HepG2 (cell line): ENCODE results near the gene NTMT1. TPM values are rescaled to one million over a fixed set of nuclear protein-coding genes. Genes with fewer than 3 reads are reported as not detected.

ENCODE experiments used
- ATAC-seq: fragments of 200-7000 bp; cut with Tn5 transposase; 3 replicates; pipeline ENCODE4 v1.9.1; 2020; ENCODE audit warnings: mild to moderate bottlenecking, moderate library complexity
- BruUV-seq: library from RNA; stranded (reverse); fragments of 400-500 nt; replicated peaks from 2 replicates; lab custom pipeline; 2021; lab: Mats Ljungman, UMichigan
- CTCF ChIA-PET: fragments of 300-600 bp; formaldehyde crosslinking; extraction: SDS; loops from one replicate; lab custom pipeline; 2021; ENCODE audit warnings: low total read pairs, inconsistent platforms, low intra/inter-chr PET ratio; lab: Yijun Ruan, JAX
- POLR2A ChIA-PET: fragments of 350-600 bp; sonication (Branson Sonifier 250); formaldehyde crosslinking; loops from one replicate; lab custom pipeline; 2020; ENCODE audit warnings: antibody characterized with exemption, inconsistent platforms; lab: Yijun Ruan, JAX
- DNase-seq: peaks from one replicate; pipeline ENCODE4 v3.0.0-alpha.2; 2015; ENCODE audit warnings: low spot score
- FAIRE-seq: peaks from 3 replicates; lab custom pipeline; 2011; peaks lifted over from hg19 to GRCh38; lab: Jason Lieb, UNC
- H2AFZ ChIP-seq: one replicate; pipeline ENCODE4 v1.6.1; 2011; ENCODE audit warnings: low read length, inconsistent platforms
- H3K27ac ChIP-seq: fragments of 300-600 bp; 3 replicates; pipeline ENCODE4 v1.8.0; 2011; ENCODE audit warnings: mixed run types, mild to moderate bottlenecking, mixed read lengths, low read length, inconsistent platforms; ENCODE audit not compliant: insufficient read depth; ENCODE audit errors: extremely low read length
- H3K27me3 ChIP-seq, 2 experiments: fragments of 200-600 bp in 1 of 2; 2 replicates in 1 of 2; 3 replicates in 1 of 2; pipeline versions ENCODE4 v1.6.0 to v1.8.0; 2011; ENCODE audit warnings: low read length in 2 of 2, mild to moderate bottlenecking in 2 of 2, moderate library complexity in 2 of 2, inconsistent platforms in 1 of 2; ENCODE audit not compliant: insufficient read depth in 2 of 2, control insufficient read depth in 1 of 2
- H3K36me3 ChIP-seq, 2 experiments: fragments of 200-600 bp in 1 of 2; replicated peaks in 1 of 2; 2 replicates in 1 of 2; 3 replicates in 1 of 2; pipeline versions ENCODE4 v1.5.1 to v1.8.0; 2011; ENCODE audit warnings: low read length in 2 of 2, inconsistent platforms in 1 of 2; ENCODE audit not compliant: insufficient read depth in 2 of 2, control insufficient read depth in 1 of 2
- H3K4me1 ChIP-seq: 2 replicates; pipeline ENCODE4 v1.5.1; 2012; ENCODE audit warnings: low read length, inconsistent platforms; ENCODE audit not compliant: insufficient read depth
- H3K4me2 ChIP-seq: 2 replicates; pipeline ENCODE4 v1.6.0; 2011; ENCODE audit warnings: low read depth, low read length, inconsistent platforms
- H3K4me3 ChIP-seq, 3 experiments: fragments of 200-600 bp in 1 of 3; sonication (generic), shearing (Covaris generic) in 1 of 3; replicated peaks in 1 of 3; 2 replicates each; pipeline ENCODE4 v1.5.1; 2011 to 2016; ENCODE audit warnings: low read length in 3 of 3, inconsistent platforms in 2 of 3, low read depth in 2 of 3, mild to moderate bottlenecking in 2 of 3, control low read depth in 1 of 3, mixed read lengths in 1 of 3; ENCODE audit not compliant: insufficient read depth in 1 of 3
- H3K79me2 ChIP-seq: one replicate; pipeline ENCODE4 v1.6.1; 2011; ENCODE audit warnings: low read length, inconsistent platforms; ENCODE audit not compliant: insufficient read depth
- H3K9ac ChIP-seq: 2 replicates; pipeline ENCODE4 v1.6.0; 2011; ENCODE audit warnings: mild to moderate bottlenecking, low read depth, low read length, inconsistent platforms; ENCODE audit not compliant: insufficient read depth
- H3K9me3 ChIP-seq: 2 replicates; pipeline ENCODE4 v1.5.1; 2012; ENCODE audit warnings: mild to moderate bottlenecking, low read length
- H4K20me1 ChIP-seq: 2 replicates; pipeline ENCODE4 v1.6.0; 2011; ENCODE audit warnings: inconsistent platforms, mild to moderate bottlenecking, low read length, moderate library complexity; ENCODE audit not compliant: insufficient read depth
- FOXK1 ChIP-seq: sonication (generic); formaldehyde crosslinking; IDR thresholded peaks from 2 replicates; pipeline ENCODE4 v1.4.0; 2020; ENCODE audit warnings: low read depth, missing genetic modification reagents, borderline replicate concordance
- FOXO1 ChIP-seq: sonication (generic); formaldehyde crosslinking; IDR thresholded peaks from 2 replicates; pipeline ENCODE4 v1.4.0; 2020; ENCODE audit warnings: missing genetic modification reagents
- GATA4 ChIP-seq: sonication (generic); IDR thresholded peaks from 2 replicates; pipeline ENCODE4 v1.6.1; 2016; ENCODE audit warnings: antibody characterized with exemption, low read depth, borderline replicate concordance
- KMT2A ChIP-seq: sonication (generic); formaldehyde crosslinking; IDR thresholded peaks from 2 replicates; pipeline ENCODE4 v1.4.0; 2020; ENCODE audit warnings: missing genetic modification reagents
- MAF1 ChIP-seq: sonication (generic); formaldehyde crosslinking; IDR thresholded peaks from 2 replicates; pipeline ENCODE4 v1.5.0; 2020; ENCODE audit warnings: missing genetic modification reagents, borderline replicate concordance
- NCOA5 ChIP-seq: sonication (generic); formaldehyde crosslinking; IDR thresholded peaks from 2 replicates; pipeline ENCODE4 v1.4.0; 2020; ENCODE audit warnings: missing genetic modification reagents
- ZNF274 ChIP-seq: sonication (generic); formaldehyde crosslinking; IDR thresholded peaks from 2 replicates; pipeline ENCODE4 v1.5.1; 2020; ENCODE audit warnings: mild to moderate bottlenecking, missing genetic modification reagents
- ZNF737 ChIP-seq: sonication (generic); formaldehyde crosslinking; IDR thresholded peaks from 2 replicates; pipeline ENCODE4 v1.5.0; 2020; ENCODE audit warnings: missing genetic modification reagents, mild to moderate bottlenecking, borderline replicate concordance
- ZNF777 ChIP-seq: sonication (generic); formaldehyde crosslinking; IDR thresholded peaks from 2 replicates; pipeline ENCODE4 v1.4.0; 2020; ENCODE audit warnings: missing genetic modification reagents
- WGBS: methylation state at CpG from one replicate; pipeline ENCODE4 v1.1.6; 2017; ENCODE audit warnings: low lambda C conversion rate; 5-methylcytosine and 5-hydroxymethylcytosine counted together
- in situ Hi-C: cut with HindIII; loops from 2 replicates; pipeline ENCODE4 v1.10.0; 2017; ENCODE audit warnings: low pct_unique_long_range_greater_than_20kb; ENCODE audit not compliant: extremely low pct_ligation_motif_present
- intact Hi-C: fragments of 100-400 bp; cut with micrococcal nuclease; formaldehyde crosslinking; loops from one replicate; pipeline ENCODE4 v1.10.0; 2022; ENCODE audit not compliant: unreplicated experiment
- polyA plus RNA-seq, 8 experiments: library from polyadenylated mRNA; depleted of rRNA in 3 of 8; stranded (reverse) in 7 of 8; unstranded in 1 of 8; fragments of >200 nt; fragmentation: Illumina TruSeq in 4 of 8; extraction: Trizol in 4 of 8; gene quantifications; 2 replicates each; pipeline versions ENCODE4 v1.2.1 to v1.2.3, GENCODE V29; 2011 to 2016; ENCODE audit warnings: low read depth in 4 of 8, missing spikeins in 1 of 8, mixed read lengths in 1 of 8; ENCODE audit not compliant: insufficient read depth in 1 of 8
- total RNA-seq, 5 experiments: library from RNA; depleted of rRNA; stranded (reverse); fragments of >200 nt; fragmentation: Illumina TruSeq; extraction: Trizol; gene quantifications; 2 replicates each; pipeline ENCODE4 v1.2.3, GENCODE V29; 2016; ENCODE audit warnings: low read depth in 1 of 5
- TF ChIP-seq, protein P1 (sequence below): IDR thresholded peaks from 2 replicates; pipeline ENCODE4 v1.6.1; 2016; ENCODE audit warnings: low read depth, control low read depth
- TF ChIP-seq, protein P2 (sequence below): sonication (generic); formaldehyde crosslinking; IDR thresholded peaks from 2 replicates; pipeline ENCODE4 v1.5.0; 2020; ENCODE audit warnings: mild to moderate bottlenecking, missing genetic modification reagents
- TF ChIP-seq, protein P3 (sequence below): sonication (generic); formaldehyde crosslinking; IDR thresholded peaks from 2 replicates; pipeline ENCODE4 v1.5.1; 2020; ENCODE audit warnings: mild to moderate bottlenecking, missing genetic modification reagents, moderate library complexity
- TF ChIP-seq, protein P4 (sequence below): sonication (generic); formaldehyde crosslinking; IDR thresholded peaks from 2 replicates; pipeline ENCODE4 v1.5.1; 2020; ENCODE audit warnings: missing genetic modification reagents, mild to moderate bottlenecking, borderline replicate concordance

Gene NTMT1
- total and polyA plus RNA-seq, 2 of the 13 experiments (the other 11 are each of a cell fraction or from before 2014, with no cell fraction given), result 49.1 to 53.8 TPM

- Histone ChIP-seq H3K27me3 (no peaks in the 10 kb centered on the region), H3K9ac (peak overlapping the region; percentile 23; the same call in 1 of the 2 replicates), H3K27ac (peak overlapping the region; percentile 21), H3K4me2 (peak overlapping the region; percentile 57), H2AFZ (no peak overlapping the region), H3K79me2 (peaks cover 9% of the 10 kb centered on the region), H3K4me1 (peaks cover 75% of the 10 kb centered on the region), H3K36me3 (no peaks in the 10 kb centered on the region), H4K20me1 (no peaks in the 10 kb centered on the region), H3K4me3 (no peak overlapping the region), H3K9me3 (no peaks in the 10 kb centered on the region)
- CTCF ChIA-PET, result no interaction called here
- DNase-seq (peak; percentile 75), ATAC-seq (peak; percentile 60), FAIRE-seq (no peak)
- in situ Hi-C loops, result no loop called here
- intact Hi-C loops, result no loop called here
- no TSS peak for BruUV-seq
- POLR2A ChIA-PET, result interaction anchor here (0.5 to 2.7 kb wide), 12 partner anchors 9 to 443 kb away, joined by 3 to 60 read pairs (median 8); no protein-coding TSS in a partner anchor
- WGBS, result 69% methylated on average over 9 of the region's 10 CpGs
- TF ChIP-seq FOXK1 (CRISPR knock-in tag) (no peak), NCOA5 (no peak), FOXO1 (CRISPR knock-in tag) (no peak), MAF1 (no peak), KMT2A (CRISPR knock-in tag) (no peak), GATA4 (peak; percentile 32; the same call in 1 of the 2 replicates), ZNF777 (CRISPR knock-in tag) (0 out of 2 replicates have a peak, but pooled peaks have one; percentile 25), ZNF737 (CRISPR knock-in tag) (no peak), ZNF274 (CRISPR knock-in tag) (no peak)
- TF ChIP-seq, protein P1, sequence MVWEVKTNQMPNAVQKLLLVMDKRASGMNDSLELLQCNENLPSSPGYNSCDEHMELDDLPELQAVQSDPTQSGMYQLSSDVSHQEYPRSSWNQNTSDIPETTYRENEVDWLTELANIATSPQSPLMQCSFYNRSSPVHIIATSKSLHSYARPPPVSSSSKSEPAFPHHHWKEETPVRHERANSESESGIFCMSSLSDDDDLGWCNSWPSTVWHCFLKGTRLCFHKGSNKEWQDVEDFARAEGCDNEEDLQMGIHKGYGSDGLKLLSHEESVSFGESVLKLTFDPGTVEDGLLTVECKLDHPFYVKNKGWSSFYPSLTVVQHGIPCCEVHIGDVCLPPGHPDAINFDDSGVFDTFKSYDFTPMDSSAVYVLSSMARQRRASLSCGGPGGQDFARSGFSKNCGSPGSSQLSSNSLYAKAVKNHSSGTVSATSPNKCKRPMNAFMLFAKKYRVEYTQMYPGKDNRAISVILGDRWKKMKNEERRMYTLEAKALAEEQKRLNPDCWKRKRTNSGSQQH (CRISPR knock-in tag), result no peak
- TF ChIP-seq, protein P2, sequence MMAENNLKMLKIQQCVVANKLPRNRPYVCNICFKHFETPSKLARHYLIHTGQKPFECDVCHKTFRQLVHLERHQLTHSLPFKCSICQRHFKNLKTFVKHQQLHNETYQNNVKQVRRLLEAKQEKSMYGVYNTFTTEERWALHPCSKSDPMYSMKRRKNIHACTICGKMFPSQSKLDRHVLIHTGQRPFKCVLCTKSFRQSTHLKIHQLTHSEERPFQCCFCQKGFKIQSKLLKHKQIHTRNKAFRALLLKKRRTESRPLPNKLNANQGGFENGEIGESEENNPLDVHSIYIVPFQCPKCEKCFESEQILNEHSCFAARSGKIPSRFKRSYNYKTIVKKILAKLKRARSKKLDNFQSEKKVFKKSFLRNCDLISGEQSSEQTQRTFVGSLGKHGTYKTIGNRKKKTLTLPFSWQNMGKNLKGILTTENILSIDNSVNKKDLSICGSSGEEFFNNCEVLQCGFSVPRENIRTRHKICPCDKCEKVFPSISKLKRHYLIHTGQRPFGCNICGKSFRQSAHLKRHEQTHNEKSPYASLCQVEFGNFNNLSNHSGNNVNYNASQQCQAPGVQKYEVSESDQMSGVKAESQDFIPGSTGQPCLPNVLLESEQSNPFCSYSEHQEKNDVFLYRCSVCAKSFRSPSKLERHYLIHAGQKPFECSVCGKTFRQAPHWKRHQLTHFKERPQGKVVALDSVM (CRISPR knock-in tag), result no peak
- TF ChIP-seq, protein P3, sequence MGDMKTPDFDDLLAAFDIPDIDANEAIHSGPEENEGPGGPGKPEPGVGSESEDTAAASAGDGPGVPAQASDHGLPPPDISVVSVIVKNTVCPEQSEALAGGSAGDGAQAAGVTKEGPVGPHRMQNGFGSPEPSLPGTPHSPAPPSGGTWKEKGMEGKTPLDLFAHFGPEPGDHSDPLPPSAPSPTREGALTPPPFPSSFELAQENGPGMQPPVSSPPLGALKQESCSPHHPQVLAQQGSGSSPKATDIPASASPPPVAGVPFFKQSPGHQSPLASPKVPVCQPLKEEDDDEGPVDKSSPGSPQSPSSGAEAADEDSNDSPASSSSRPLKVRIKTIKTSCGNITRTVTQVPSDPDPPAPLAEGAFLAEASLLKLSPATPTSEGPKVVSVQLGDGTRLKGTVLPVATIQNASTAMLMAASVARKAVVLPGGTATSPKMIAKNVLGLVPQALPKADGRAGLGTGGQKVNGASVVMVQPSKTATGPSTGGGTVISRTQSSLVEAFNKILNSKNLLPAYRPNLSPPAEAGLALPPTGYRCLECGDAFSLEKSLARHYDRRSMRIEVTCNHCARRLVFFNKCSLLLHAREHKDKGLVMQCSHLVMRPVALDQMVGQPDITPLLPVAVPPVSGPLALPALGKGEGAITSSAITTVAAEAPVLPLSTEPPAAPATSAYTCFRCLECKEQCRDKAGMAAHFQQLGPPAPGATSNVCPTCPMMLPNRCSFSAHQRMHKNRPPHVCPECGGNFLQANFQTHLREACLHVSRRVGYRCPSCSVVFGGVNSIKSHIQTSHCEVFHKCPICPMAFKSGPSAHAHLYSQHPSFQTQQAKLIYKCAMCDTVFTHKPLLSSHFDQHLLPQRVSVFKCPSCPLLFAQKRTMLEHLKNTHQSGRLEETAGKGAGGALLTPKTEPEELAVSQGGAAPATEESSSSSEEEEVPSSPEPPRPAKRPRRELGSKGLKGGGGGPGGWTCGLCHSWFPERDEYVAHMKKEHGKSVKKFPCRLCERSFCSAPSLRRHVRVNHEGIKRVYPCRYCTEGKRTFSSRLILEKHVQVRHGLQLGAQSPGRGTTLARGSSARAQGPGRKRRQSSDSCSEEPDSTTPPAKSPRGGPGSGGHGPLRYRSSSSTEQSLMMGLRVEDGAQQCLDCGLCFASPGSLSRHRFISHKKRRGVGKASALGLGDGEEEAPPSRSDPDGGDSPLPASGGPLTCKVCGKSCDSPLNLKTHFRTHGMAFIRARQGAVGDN (CRISPR knock-in tag), result peak; percentile 45
- TF ChIP-seq, protein P4, sequence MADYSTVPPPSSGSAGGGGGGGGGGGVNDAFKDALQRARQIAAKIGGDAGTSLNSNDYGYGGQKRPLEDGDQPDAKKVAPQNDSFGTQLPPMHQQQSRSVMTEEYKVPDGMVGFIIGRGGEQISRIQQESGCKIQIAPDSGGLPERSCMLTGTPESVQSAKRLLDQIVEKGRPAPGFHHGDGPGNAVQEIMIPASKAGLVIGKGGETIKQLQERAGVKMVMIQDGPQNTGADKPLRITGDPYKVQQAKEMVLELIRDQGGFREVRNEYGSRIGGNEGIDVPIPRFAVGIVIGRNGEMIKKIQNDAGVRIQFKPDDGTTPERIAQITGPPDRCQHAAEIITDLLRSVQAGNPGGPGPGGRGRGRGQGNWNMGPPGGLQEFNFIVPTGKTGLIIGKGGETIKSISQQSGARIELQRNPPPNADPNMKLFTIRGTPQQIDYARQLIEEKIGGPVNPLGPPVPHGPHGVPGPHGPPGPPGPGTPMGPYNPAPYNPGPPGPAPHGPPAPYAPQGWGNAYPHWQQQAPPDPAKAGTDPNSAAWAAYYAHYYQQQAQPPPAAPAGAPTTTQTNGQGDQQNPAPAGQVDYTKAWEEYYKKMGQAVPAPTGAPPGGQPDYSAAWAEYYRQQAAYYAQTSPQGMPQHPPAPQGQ, result no peak
Observed at GRCh38 chr9:129583308-129584038, 42.5 kb upstream of the NTMT1 start.
